H1 (cell line): ENCODE results near the gene CPED1. TPM values are rescaled to one million over a fixed set of nuclear protein-coding genes. Genes with fewer than 3 reads are reported as not detected.

Experiments used
- CTCF ChIA-PET: fragments of 300-600 bp; sonication (Branson Sonifier 250); formaldehyde crosslinking; loops from one replicate; lab custom pipeline; 2021; ENCODE audit not compliant: partially characterized antibody; lab: Charles Lee
- POLR2A ChIA-PET: fragments of 300-600 bp; sonication (Branson Sonifier 250); formaldehyde crosslinking; loops from one replicate; lab custom pipeline; 2021; ENCODE audit warnings: inconsistent platforms; ENCODE audit not compliant: partially characterized antibody; lab: Charles Lee
- DNase-seq, 2 experiments: peaks; one replicate each; pipeline versions ENCODE4 v3.0.0 to v3.0.0-alpha.2; 2010 to 2022; ENCODE audit warnings: low spot score in 2 of 2, low read depth in 1 of 2, mixed read lengths in 1 of 2
- FAIRE-seq: peaks from 2 replicates; lab custom pipeline; 2011; peaks lifted over from hg19 to GRCh38; lab: Jason Lieb, UNC
- H2AFZ ChIP-seq: 2 replicates; pipeline ENCODE4 v1.8.1; 2012; ENCODE audit warnings: low read length, inconsistent platforms
- H2AK5ac ChIP-seq: 2 replicates; pipeline ENCODE4 v1.6.1; 2013; ENCODE audit warnings: low read depth, low read length
- H2BK120ac ChIP-seq: replicated peaks from 2 replicates; pipeline ENCODE3; 2013; ENCODE audit warnings: low read depth, low read length, inconsistent platforms
- H2BK12ac ChIP-seq: 2 replicates; pipeline ENCODE4 v1.6.1; 2013; ENCODE audit warnings: low read depth, low read length
- H2BK15ac ChIP-seq: 2 replicates; pipeline ENCODE4 v1.6.1; 2013; ENCODE audit warnings: low read length
- H2BK20ac ChIP-seq: 2 replicates; pipeline ENCODE4 v1.6.1; 2013; ENCODE audit warnings: low read length
- H2BK5ac ChIP-seq: 2 replicates; pipeline ENCODE4 v1.6.1; 2013; ENCODE audit warnings: low read depth, low read length
- H3K14ac ChIP-seq: 2 replicates; pipeline ENCODE4 v1.6.1; 2013; ENCODE audit warnings: inconsistent platforms; ENCODE audit not compliant: insufficient read length
- H3K18ac ChIP-seq: 2 replicates; pipeline ENCODE4 v1.6.1; 2013; ENCODE audit warnings: low read length; ENCODE audit errors: extremely low read depth
- H3K23ac ChIP-seq: 2 replicates; pipeline ENCODE4 v1.6.1; 2013; ENCODE audit warnings: inconsistent platforms; ENCODE audit not compliant: insufficient read length
- H3K23me2 ChIP-seq: 2 replicates; pipeline ENCODE4 v1.6.1; 2013; ENCODE audit warnings: low read depth, low read length
- H3K27ac ChIP-seq: 2 replicates; pipeline ENCODE4 v1.6.1; 2011; ENCODE audit warnings: low read depth, low read length, inconsistent platforms
- H3K27me3 ChIP-seq, 4 experiments: replicated peaks in 1 of 4; 1 replicate in 1 of 4; 2 replicates in 3 of 4; pipeline versions ENCODE4 v1.6.1 to v1.8.1; 2011 to 2013; ENCODE audit warnings: low read length in 3 of 4, mild to moderate bottlenecking in 3 of 4, inconsistent platforms in 2 of 4, mixed read lengths in 2 of 4, moderate library complexity in 1 of 4; ENCODE audit not compliant: control insufficient read depth in 3 of 4, insufficient read depth in 3 of 4; ENCODE audit errors: extremely low read depth in 1 of 4
- H3K36me3 ChIP-seq, 4 experiments: 2 replicates each; pipeline versions ENCODE4 v1.6.1 to v1.8.1; 2011 to 2013; ENCODE audit warnings: mild to moderate bottlenecking in 4 of 4, low read length in 3 of 4, moderate library complexity in 2 of 4, control low read depth in 1 of 4, inconsistent platforms in 1 of 4; ENCODE audit not compliant: insufficient read depth in 4 of 4, control insufficient read depth in 2 of 4
- H3K4ac ChIP-seq: replicated peaks from 2 replicates; pipeline ENCODE3; 2013; ENCODE audit warnings: low read length, low read depth, mixed read lengths, inconsistent platforms; ENCODE audit not compliant: insufficient read length
- H3K4me1 ChIP-seq, 4 experiments: replicated peaks in 1 of 4; 1 replicate in 1 of 4; 2 replicates in 3 of 4; pipeline versions ENCODE4 v1.6.1 to v1.8.1; 2011 to 2013; ENCODE audit warnings: low read length in 3 of 4, inconsistent platforms in 2 of 4, mixed read lengths in 1 of 4; ENCODE audit not compliant: insufficient read depth in 4 of 4, control insufficient read depth in 3 of 4
- H3K4me2 ChIP-seq, 2 experiments: 2 replicates each; pipeline versions ENCODE4 v1.6.1 to v1.8.1; 2011 to 2013; ENCODE audit warnings: low read depth in 2 of 2, low read length in 2 of 2, control low read depth in 1 of 2, inconsistent platforms in 1 of 2, mild to moderate bottlenecking in 1 of 2; ENCODE audit not compliant: insufficient read depth in 1 of 2
- H3K4me3 ChIP-seq, 4 experiments: fragments of 200-600, 300-600 bp in 1 of 4; sonication (generic), shearing (Covaris generic), sonication (Bioruptor Twin) in 1 of 4; 2 replicates each; pipeline versions ENCODE4 v1.5.1 to v1.8.1; 2011 to 2016; ENCODE audit warnings: low read length in 4 of 4, low read depth in 3 of 4, control low read depth in 2 of 4, inconsistent platforms in 2 of 4, mild to moderate bottlenecking in 2 of 4, mixed read lengths in 1 of 4, moderate library complexity in 1 of 4; ENCODE audit not compliant: insufficient read depth in 2 of 4; ENCODE audit errors: extremely low read depth in 1 of 4
- H3K56ac ChIP-seq: replicated peaks from 2 replicates; pipeline ENCODE3; 2013; ENCODE audit warnings: low read depth, mild to moderate bottlenecking, mixed read lengths, low read length, inconsistent platforms; ENCODE audit not compliant: insufficient read length
- H3K79me1 ChIP-seq: 2 replicates; pipeline ENCODE4 v1.6.1; 2013; ENCODE audit warnings: low read depth, low read length, control low read depth
- H3K79me2 ChIP-seq, 2 experiments: 2 replicates each; pipeline versions ENCODE4 v1.6.1 to v1.8.1; 2012 to 2013; ENCODE audit warnings: low read length in 2 of 2, mild to moderate bottlenecking in 2 of 2, inconsistent platforms in 1 of 2; ENCODE audit not compliant: insufficient read depth in 2 of 2, control insufficient read depth in 1 of 2
- H3K9ac ChIP-seq, 4 experiments: replicated peaks in 1 of 4; 1 replicate in 1 of 4; 2 replicates in 3 of 4; pipeline versions ENCODE4 v1.6.1 to v1.8.1; 2011 to 2013; ENCODE audit warnings: low read depth in 3 of 4, low read length in 3 of 4, control low read depth in 2 of 4, mild to moderate bottlenecking in 2 of 4, moderate library complexity in 2 of 4, inconsistent platforms in 1 of 4; ENCODE audit errors: extremely low read depth in 1 of 4
- H3K9me3 ChIP-seq, 2 experiments: 2 replicates each; pipeline versions ENCODE4 v1.6.1 to v1.8.1; 2012 to 2013; ENCODE audit warnings: mild to moderate bottlenecking in 2 of 2, moderate library complexity in 2 of 2, control low read depth in 1 of 2, inconsistent platforms in 1 of 2, low read depth in 1 of 2, low read length in 1 of 2, mixed read lengths in 1 of 2; ENCODE audit not compliant: insufficient read depth in 2 of 2
- H4K20me1 ChIP-seq, 2 experiments: replicated peaks in 1 of 2; 2 replicates each; pipeline versions ENCODE3 to v1.8.1; 2011 to 2013; ENCODE audit warnings: inconsistent platforms in 2 of 2, low read length in 2 of 2, mild to moderate bottlenecking in 1 of 2; ENCODE audit not compliant: insufficient read depth in 2 of 2, control insufficient read depth in 1 of 2
- H4K5ac ChIP-seq: 2 replicates; pipeline ENCODE4 v1.6.1; 2013; ENCODE audit warnings: low read length, low read depth, mixed read lengths, inconsistent platforms; ENCODE audit not compliant: insufficient read length
- H4K8ac ChIP-seq: 2 replicates; pipeline ENCODE4 v1.8.0; 2013; ENCODE audit warnings: mild to moderate bottlenecking, moderate library complexity, low read length, inconsistent platforms; ENCODE audit not compliant: insufficient read depth; ENCODE audit errors: extremely low read depth
- H4K91ac ChIP-seq: replicated peaks from 2 replicates; pipeline ENCODE3; 2013; ENCODE audit warnings: low read length, mixed read lengths, inconsistent platforms; ENCODE audit not compliant: insufficient read length
- BCL11A ChIP-seq, 2 experiments: IDR thresholded peaks; one replicate each; pipeline ENCODE4 v1.6.1; 2011; ENCODE audit warnings: low read depth in 2 of 2, low read length in 2 of 2, mild to moderate bottlenecking in 2 of 2
- BRCA1 ChIP-seq: IDR thresholded peaks from 2 replicates; pipeline ENCODE4 v1.6.1; 2012; ENCODE audit warnings: low read depth, low read length, improper control_type of control experiment
- E2F6 ChIP-seq: IDR thresholded peaks from 2 replicates; pipeline ENCODE4 v1.6.1; 2012; ENCODE audit warnings: inconsistent platforms
- HDAC2 ChIP-seq, 2 experiments: fragments of 300-600 bp in 1 of 2; sonication (generic) in 1 of 2; IDR thresholded peaks; 2 replicates each; pipeline ENCODE4 v1.6.1; 2011 to 2012; ENCODE audit warnings: low read depth in 2 of 2, low read length in 2 of 2, mild to moderate bottlenecking in 2 of 2, moderate library complexity in 2 of 2, borderline replicate concordance in 1 of 2, inconsistent platforms in 1 of 2
- JUND ChIP-seq: IDR thresholded peaks from 2 replicates; pipeline ENCODE4 v1.6.1; 2011; ENCODE audit warnings: mild to moderate bottlenecking, improper control_type of control experiment, low read length
- MAX ChIP-seq: IDR thresholded peaks from 2 replicates; pipeline ENCODE4 v1.6.1; 2012; ENCODE audit warnings: inconsistent platforms
- POLR2A ChIP-seq, 2 experiments: IDR thresholded peaks; 1 replicate in 1 of 2; 2 replicates in 1 of 2; pipeline ENCODE4 v1.6.1; 2011; ENCODE audit warnings: low read depth in 2 of 2, low read length in 2 of 2, mild to moderate bottlenecking in 2 of 2; ENCODE audit errors: control extremely low read depth in 1 of 2
- RAD21 ChIP-seq, 2 experiments: IDR thresholded peaks in 1 of 2; conservative IDR thresholded peaks in 1 of 2; 2 replicates each; pipeline ENCODE4 v1.6.1; 2011; ENCODE audit warnings: low read depth in 2 of 2, low read length in 2 of 2, improper control_type of control experiment in 1 of 2, inconsistent platforms in 1 of 2, mild to moderate bottlenecking in 1 of 2, moderate library complexity in 1 of 2
- TAF1 ChIP-seq: IDR thresholded peaks from 2 replicates; pipeline ENCODE4 v1.6.1; 2011; ENCODE audit warnings: mild to moderate bottlenecking, low read depth, low read length
- YY1 ChIP-seq: IDR thresholded peaks from 2 replicates; pipeline ENCODE4 v1.6.1; 2011; ENCODE audit warnings: low read depth, mild to moderate bottlenecking, low read length
- WGBS, 2 experiments: shearing (Covaris generic) in 1 of 2; methylation state at CpG; one replicate each; pipeline versions ENCODE4 v1.1.6 to v1.1.7; 2013 to 2015; ENCODE audit warnings: low lambda C conversion rate in 2 of 2, mixed read lengths in 2 of 2, inconsistent platforms in 1 of 2, low coverage in 1 of 2, missing lambda C conversion rate in 1 of 2; ENCODE audit not compliant: insufficient replicate concordance in 2 of 2, insufficient coverage in 1 of 2, insufficient read length in 1 of 2; ENCODE audit errors: extremely low coverage in 1 of 2, missing lambda C conversion rate in 1 of 2; 5-methylcytosine and 5-hydroxymethylcytosine counted together
- polyA plus RNA-seq, 7 experiments: library from polyadenylated mRNA; depleted of rRNA in 3 of 7; stranded (reverse) in 5 of 7; unstranded in 2 of 7; fragments of >200 nt in 5 of 7; fragments of 200-250 nt in 2 of 7; gene quantifications; 1 replicate in 5 of 7; 2 replicates in 1 of 7; 4 replicates in 1 of 7; pipeline versions ENCODE4 v1.2.1 to v1.2.3, GENCODE V29; 2011 to 2013; ENCODE audit warnings: missing spikeins in 2 of 7, mixed read lengths in 2 of 7
- total RNA-seq: library from RNA; stranded (reverse); fragmentation: NEBNext Ultra II Directional; extraction: Animal tissue kit (Norgen Biotek cat#: 25700); gene quantifications from 2 replicates; pipeline ENCODE4 v1.2.1, GENCODE V29; 2021

CPED1 gene
- total and polyA plus RNA-seq, 2 of the 8 experiments (the other 6 are each of a cell fraction or from before 2014, with no cell fraction given) = 0.08 to 0.39 TPM

GRCh38 chr7:121083790-121084251 is 95.3 kb downstream of the CPED1 start:
- DNase-seq (no peak), FAIRE-seq (no peak)
- no peak overlapping the region for H2BK15ac ChIP-seq
- no peak overlapping the region for H2BK5ac ChIP-seq
- no peak overlapping the region for H3K4me3 ChIP-seq
- H3K79me2 ChIP-seq = no peaks in the 10 kb centered on the region
- POLR2A ChIA-PET = no interaction called here
- CTCF ChIA-PET = interaction anchor here (0.9 to 9.1 kb wide), 14 partner anchors 9 to 292 kb away, joined by 3 to 139 read pairs (median 4); partner anchors contain the start of gene CPED1
- H2AFZ ChIP-seq = no peak overlapping the region
- H2BK120ac ChIP-seq = no peak overlapping the region
- H3K9ac ChIP-seq = no peak overlapping the region
- H4K20me1 ChIP-seq = no peaks in the 10 kb centered on the region
- H3K36me3 ChIP-seq = no peaks in the 10 kb centered on the region
- no peak overlapping the region for H2AK5ac ChIP-seq
- no peak overlapping the region for H3K14ac ChIP-seq
- no peak overlapping the region for H2BK12ac ChIP-seq
- no peak overlapping the region for H3K56ac ChIP-seq
- H3K4ac ChIP-seq = no peak overlapping the region
- H3K18ac ChIP-seq = no peak overlapping the region
- no peak overlapping the region for H4K91ac ChIP-seq
- no peaks in the 10 kb centered on the region for H3K79me1 ChIP-seq
- no peak overlapping the region for H3K27ac ChIP-seq
- no peaks in the 10 kb centered on the region for H3K9me3 ChIP-seq
- H4K5ac ChIP-seq = no peak overlapping the region
- H2BK20ac ChIP-seq = no peak overlapping the region
- WGBS, 2 experiments = 88% methylated on average over 1 of the region's 1 CpG; no CpG with 5 or more reads in 1 of the 2 experiments
- H3K23ac ChIP-seq = no peak overlapping the region
- H3K23me2 ChIP-seq = no peaks in the 10 kb centered on the region
- H3K4me2 ChIP-seq = no peak overlapping the region
- no peaks in the 10 kb centered on the region for H3K4me1 ChIP-seq
- H3K27me3 ChIP-seq = no peaks in the 10 kb centered on the region; a peak in 1 of 7 replicates
- H4K8ac ChIP-seq = no peak overlapping the region
- no peak for TF ChIP-seq JUND
- TF ChIP-seq MAX = no peak
- TF ChIP-seq TAF1 = no peak
- TF ChIP-seq RAD21 (IDR thresholded peaks at IDR 0.05 in 1 of 2, conservative IDR thresholded peaks at IDR 0.05 in 1 of 2; ENCODE audit: low read depth in 2 of 2, low read length in 2 of 2) = no peak
- TF ChIP-seq YY1 = no peak
- no peak for TF ChIP-seq BCL11A (IDR thresholded peaks at IDR 0.05; ENCODE audit: low read depth in 2 of 2, low read length in 2 of 2)
- no peak for TF ChIP-seq BRCA1
- no peak for TF ChIP-seq E2F6
- TF ChIP-seq POLR2A (IDR thresholded peaks at IDR 0.05; ENCODE audit: control extremely low read depth in 1 of 2, low read depth in 2 of 2, low read length in 2 of 2) = no peak
- no peak for TF ChIP-seq HDAC2 (IDR thresholded peaks at IDR 0.05; ENCODE audit: borderline replicate concordance in 1 of 2, low read depth in 2 of 2, low read length in 2 of 2)
